Measurements from ENCODE around the gene CRB3. TPM values are rescaled to one million over a fixed set of nuclear protein-coding genes. Genes with fewer than 3 reads are reported as not detected.

Gene CRB3
- total RNA-seq, 2 donors from 2014 or later = 46.4 to 50.9 TPM

DNA sequence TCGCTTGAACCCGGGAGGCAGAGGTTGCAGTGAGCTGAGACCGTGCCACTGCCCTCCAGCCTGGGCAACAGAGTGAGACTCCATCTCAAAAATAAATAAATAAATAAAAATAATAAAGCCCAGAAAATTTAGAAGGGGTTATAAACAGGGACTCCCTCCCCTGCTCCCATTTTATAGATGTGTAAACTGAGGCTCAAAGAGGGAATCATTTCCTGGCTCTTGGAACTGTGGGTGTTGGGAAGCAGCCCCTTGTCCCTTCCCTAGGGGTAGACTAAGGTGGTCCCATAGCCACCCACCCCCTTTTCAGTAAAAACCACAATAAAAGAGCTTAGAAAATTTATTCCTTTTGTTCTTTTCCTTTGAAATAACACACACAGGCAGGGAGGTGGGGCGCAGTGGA is 24.3 kb upstream of the CRB3 start:
- WGBS, 2 experiments (ENCODE audit: insufficient coverage in 1 of 2, insufficient read length in 1 of 2) = no CpG with 5 or more reads among the region's 4 CpGs

GRCh38 chr19:6440905-6441304 is 23.2 kb upstream of the CRB3 start:
- Histone ChIP-seq H3K9ac (ENCODE audit: extremely low read depth, low read length, poor library complexity, severe bottlenecking) (no peak overlapping the region), H3K36me3 (ENCODE audit: control insufficient read depth, insufficient read depth, low read length) (no peaks in the 10 kb centered on the region), H3K27ac (ENCODE audit: low read depth, low read length) (no peak overlapping the region), H3K9me3 (ENCODE audit: control insufficient read depth, low read length) (no peaks in the 10 kb centered on the region), H3K27me3 (ENCODE audit: control insufficient read depth, insufficient read depth, low read length, poor library complexity, severe bottlenecking) (no peaks in the 10 kb centered on the region), H3K4me3 (ENCODE audit: low read length) (no peak overlapping the region), H3K4me1 (ENCODE audit: control insufficient read depth, insufficient read depth, low read length) (no peaks in the 10 kb centered on the region)
- peaks cover 6% of the 10 kb centered on the region for H3K9me3 Mint-ChIP-seq
- no peak overlapping the region for H3K4me3 Mint-ChIP-seq
- DNase-seq = no peak
- WGBS, 2 experiments (ENCODE audit: insufficient coverage in 1 of 2, insufficient read length in 1 of 2) = 89 to 100% methylated on average over 2 to 3 of the region's 3 CpGs
- TF ChIP-seq, protein P1, sequence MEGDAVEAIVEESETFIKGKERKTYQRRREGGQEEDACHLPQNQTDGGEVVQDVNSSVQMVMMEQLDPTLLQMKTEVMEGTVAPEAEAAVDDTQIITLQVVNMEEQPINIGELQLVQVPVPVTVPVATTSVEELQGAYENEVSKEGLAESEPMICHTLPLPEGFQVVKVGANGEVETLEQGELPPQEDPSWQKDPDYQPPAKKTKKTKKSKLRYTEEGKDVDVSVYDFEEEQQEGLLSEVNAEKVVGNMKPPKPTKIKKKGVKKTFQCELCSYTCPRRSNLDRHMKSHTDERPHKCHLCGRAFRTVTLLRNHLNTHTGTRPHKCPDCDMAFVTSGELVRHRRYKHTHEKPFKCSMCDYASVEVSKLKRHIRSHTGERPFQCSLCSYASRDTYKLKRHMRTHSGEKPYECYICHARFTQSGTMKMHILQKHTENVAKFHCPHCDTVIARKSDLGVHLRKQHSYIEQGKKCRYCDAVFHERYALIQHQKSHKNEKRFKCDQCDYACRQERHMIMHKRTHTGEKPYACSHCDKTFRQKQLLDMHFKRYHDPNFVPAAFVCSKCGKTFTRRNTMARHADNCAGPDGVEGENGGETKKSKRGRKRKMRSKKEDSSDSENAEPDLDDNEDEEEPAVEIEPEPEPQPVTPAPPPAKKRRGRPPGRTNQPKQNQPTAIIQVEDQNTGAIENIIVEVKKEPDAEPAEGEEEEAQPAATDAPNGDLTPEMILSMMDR (conservative IDR thresholded peaks at IDR 0.05) = no peak
- peaks cover 13% of the 10 kb centered on the region for H3K36me3 Mint-ChIP-seq (ENCODE audit: low read depth)
- H3K4me1 Mint-ChIP-seq = no peaks in the 10 kb centered on the region
- H3K27ac Mint-ChIP-seq = no peak overlapping the region
- H3K27me3 Mint-ChIP-seq (ENCODE audit: insufficient read depth) = peaks cover 5% of the 10 kb centered on the region

More for the DNA sequence above, 24.3 kb upstream of the CRB3 start:
- H3K4me1 ChIP-seq (ENCODE audit: control insufficient read depth, insufficient read depth, low read length) = no peaks in the 10 kb centered on the region
- no peak overlapping the region for H3K4me3 ChIP-seq (ENCODE audit: low read length)
- Mint-ChIP-seq H3K9me3 (peaks cover 2% of the 10 kb centered on the region), H3K27me3 (ENCODE audit: insufficient read depth) (peaks cover 5% of the 10 kb centered on the region), H3K4me3 (no peak overlapping the region), H3K36me3 (ENCODE audit: low read depth) (peaks cover 6% of the 10 kb centered on the region), H3K4me1 (no peaks in the 10 kb centered on the region), H3K27ac (no peak overlapping the region)
- no peaks in the 10 kb centered on the region for H3K9me3 ChIP-seq (ENCODE audit: control insufficient read depth, low read length)
- no peak overlapping the region for H3K9ac ChIP-seq (ENCODE audit: extremely low read depth, low read length, poor library complexity, severe bottlenecking)
- no peaks in the 10 kb centered on the region for H3K27me3 ChIP-seq (ENCODE audit: control insufficient read depth, insufficient read depth, low read length, poor library complexity, severe bottlenecking)
- no peaks in the 10 kb centered on the region for H3K36me3 ChIP-seq (ENCODE audit: control insufficient read depth, insufficient read depth, low read length)
- no peak for DNase-seq
- H3K27ac ChIP-seq (ENCODE audit: low read depth, low read length) = no peak overlapping the region
- TF ChIP-seq, protein P1 (conservative IDR thresholded peaks at IDR 0.05) = no peak

DNA sequence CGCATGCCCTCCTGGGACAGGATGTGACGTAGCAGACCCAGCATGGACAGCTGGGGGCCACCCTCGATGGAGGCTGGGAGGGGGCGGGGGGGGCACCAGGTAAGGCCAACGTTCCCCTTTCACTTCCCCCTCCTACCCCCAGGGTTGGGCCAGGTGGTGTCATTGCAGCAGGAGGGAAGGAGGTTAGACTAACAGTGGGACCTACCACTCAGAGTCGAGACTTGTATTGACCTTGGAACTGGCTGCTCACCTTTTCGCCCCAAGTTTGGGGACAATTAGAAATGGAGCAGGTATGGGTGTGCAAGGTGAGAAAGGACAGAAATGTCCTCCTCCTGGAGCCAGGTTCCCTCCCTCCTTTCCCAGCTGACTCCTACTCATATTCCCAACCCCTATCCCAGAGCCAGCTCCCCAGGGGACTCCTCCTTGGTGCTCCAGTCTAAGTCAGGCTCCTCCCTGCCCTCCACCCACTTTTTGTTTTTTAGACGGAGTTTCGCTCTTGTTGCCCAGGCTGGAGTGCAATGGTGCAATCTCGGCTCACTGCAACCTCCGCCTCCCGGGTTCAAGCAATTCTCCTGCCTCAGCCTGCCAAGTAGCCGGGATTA is 21.9 kb upstream of the CRB3 start:
- Histone ChIP-seq H3K27me3 (ENCODE audit: control insufficient read depth, insufficient read depth, low read length, poor library complexity, severe bottlenecking) (no peaks in the 10 kb centered on the region), H3K9me3 (ENCODE audit: control insufficient read depth, low read length) (no peaks in the 10 kb centered on the region), H3K36me3 (ENCODE audit: control insufficient read depth, insufficient read depth, low read length) (no peaks in the 10 kb centered on the region), H3K27ac (ENCODE audit: low read depth, low read length) (no peak overlapping the region), H3K4me1 (ENCODE audit: control insufficient read depth, insufficient read depth, low read length) (no peaks in the 10 kb centered on the region), H3K4me3 (ENCODE audit: low read length) (no peak overlapping the region), H3K9ac (ENCODE audit: extremely low read depth, low read length, poor library complexity, severe bottlenecking) (no peak overlapping the region)
- Mint-ChIP-seq H3K9me3 (peaks cover 6% of the 10 kb centered on the region), H3K27ac (no peak overlapping the region), H3K27me3 (ENCODE audit: insufficient read depth) (peaks cover 3% of the 10 kb centered on the region), H3K4me1 (no peaks in the 10 kb centered on the region), H3K36me3 (ENCODE audit: low read depth) (peaks cover 25% of the 10 kb centered on the region), H3K4me3 (no peak overlapping the region)
- TF ChIP-seq, protein P1 (conservative IDR thresholded peaks at IDR 0.05) = no peak
- WGBS, 2 experiments (ENCODE audit: insufficient coverage in 1 of 2, insufficient read length in 1 of 2) = 87 to 97% methylated on average over 4 to 12 of the region's 13 CpGs
- no peak for DNase-seq
